Ramos (cell line): ENCODE data around the gene SCAP.
"Not testable (repeated sequence)": the region's sequence is repeated elsewhere in the genome, so short reads cannot be mapped to it uniquely, and the experiment has no call there.

ENCODE experiments used
- in situ Hi-C: fragments of 300-500 bp; cut with MboI; formaldehyde crosslinking; loops from one replicate; pipeline ENCODE4 v1.14.3; 2022; ENCODE audit warnings: low sequenced_read_pairs; ENCODE audit not compliant: unreplicated experiment

SCAP gene

GRCh38 chr3:47475570-47476329, at the start of gene SCAP:
SCAP (minus strand) TSS chr3:47475941; CDS start chr3:47442993, 32,948 bp downstream.
- in situ Hi-C loops = no loop called here

- in situ Hi-C loops = loop anchor here (5.0 to 10.0 kb wide), 2 partner anchors 269 to 471 kb away; no protein-coding TSS in a partner anchor
Observed at GRCh38 chr3:47523310-47524073, 47.8 kb upstream of the SCAP start.

GRCh38 chr3:47522082-47522987, 46.6 kb upstream of the SCAP start:
- in situ Hi-C loops = loop anchor here (5.0 to 10.0 kb wide), 2 partner anchors 270 to 472 kb away; no protein-coding TSS in a partner anchor

GRCh38 chr3:47520756-47521155, 45.0 kb upstream of the SCAP start:
- in situ Hi-C loops = loop anchor here (5.0 to 10.0 kb wide), 2 partner anchors 272 to 474 kb away; no protein-coding TSS in a partner anchor

GRCh38 chr3:47517937-47518336, 42.2 kb upstream of the SCAP start:
- in situ Hi-C loops = no loop called here

- in situ Hi-C loops = no loop called here
Observed at GRCh38 chr3:47515864-47516319, 40.2 kb upstream of the SCAP start.

- in situ Hi-C loops = no loop called here
Observed at GRCh38 chr3:47515100-47515499, 39.4 kb upstream of the SCAP start.

- in situ Hi-C loops = loop anchor here (5.0 kb wide), 1 partner anchor 91 kb away; no protein-coding TSS in a partner anchor
Observed at GRCh38 chr3:47513125-47513929, 37.6 kb upstream of the SCAP start, which contains the start of gene ELP6. ELP6 (minus strand) TSS chr3:47513712; CDS start chr3:47513590, 122 bp downstream.

GRCh38 chr3:47512416-47513124, 36.8 kb upstream of the SCAP start:
- in situ Hi-C loops = loop anchor here (5.0 kb wide), 1 partner anchor 90 kb away; no protein-coding TSS in a partner anchor

- in situ Hi-C loops = not testable (repeated sequence)
Observed at GRCh38 chr3:47505267-47505666, 29.5 kb upstream of the SCAP start.

GRCh38 chr3:47504113-47504512, 28.4 kb upstream of the SCAP start:
- in situ Hi-C loops = no loop called here

GRCh38 chr3:47503033-47503432, 27.3 kb upstream of the SCAP start:
- in situ Hi-C loops = no loop called here

- in situ Hi-C loops = no loop called here
Observed at GRCh38 chr3:47496892-47497291, 21.2 kb upstream of the SCAP start.

- in situ Hi-C loops = no loop called here
Observed at GRCh38 chr3:47495886-47496285, 20.1 kb upstream of the SCAP start.

GRCh38 chr3:47495111-47495510, 19.4 kb upstream of the SCAP start:
- in situ Hi-C loops = no loop called here

- in situ Hi-C loops = no loop called here
Observed at GRCh38 chr3:47491777-47492176, 16.0 kb upstream of the SCAP start.

- in situ Hi-C loops = no loop called here
Observed at GRCh38 chr3:47491186-47491585, 15.4 kb upstream of the SCAP start.

GRCh38 chr3:47487265-47487664, 11.5 kb upstream of the SCAP start:
- in situ Hi-C loops = no loop called here
